ENCODE measurements around the gene ZNF701.
"Not testable (repeated sequence)": the region's sequence is repeated elsewhere in the genome, so short reads cannot be mapped to it uniquely, and the experiment has no call there.

ZNF701 gene

DNA sequence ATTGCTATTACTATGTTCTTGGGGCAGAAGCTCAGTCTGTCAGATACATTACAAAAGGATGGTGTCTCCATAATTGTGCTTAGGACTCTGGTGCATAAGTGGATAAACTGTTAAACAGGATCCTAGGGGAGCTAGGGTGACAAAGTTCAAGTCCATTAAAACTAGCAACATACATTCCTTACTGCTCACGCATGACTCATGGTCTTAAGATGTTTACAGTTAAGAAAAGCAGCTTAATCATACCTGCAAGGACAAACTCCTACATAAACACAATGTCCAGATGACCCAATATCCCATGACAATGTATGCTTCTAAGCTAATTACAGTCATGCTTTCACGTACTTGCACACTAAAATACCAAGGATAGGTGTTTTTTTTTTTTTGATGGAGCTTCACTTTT is 3.5 kb upstream of the ZNF701 start:
- DNase-seq: no peak

DNA sequence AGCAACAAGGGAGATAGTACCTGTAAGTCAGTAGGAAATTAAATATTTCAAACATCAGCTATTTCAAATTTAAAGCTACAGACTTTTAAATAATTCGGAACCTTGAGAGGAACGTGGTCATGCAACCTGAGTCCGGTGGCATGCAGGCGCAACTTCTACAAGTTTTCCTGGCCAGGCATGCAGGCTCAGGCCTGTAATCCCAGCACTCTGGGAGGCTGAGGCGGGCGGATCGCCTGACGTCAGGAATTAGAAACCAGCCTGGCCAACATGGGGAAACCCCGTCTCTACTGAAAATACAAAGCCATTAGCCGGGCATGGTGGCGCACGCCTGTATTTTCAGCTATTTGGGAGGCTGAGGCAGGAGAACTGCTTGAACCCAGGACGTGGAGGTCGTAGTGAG is 2.2 kb upstream of the ZNF701 start:
- DNase-seq: no peak

GRCh38 chr19:52569638-52569999 is 468 bp upstream of the ZNF701 start:
- peak; percentile 49 for DNase-seq

- DNase-seq: no peak
Observed at GRCh38 chr19:52584736-52585440, 14.8 kb downstream of the ZNF701 start.

- no peak for DNase-seq
Observed at GRCh38 chr19:52585604-52586003, 15.5 kb downstream of the ZNF701 start.

GRCh38 chr19:52590728-52591127 is 20.6 kb downstream of the ZNF701 start:
- DNase-seq: no peak

GRCh38 chr19:52592301-52592700 is 22.2 kb downstream of the ZNF701 start:
- no peak for DNase-seq

- not testable (repeated sequence) for DNase-seq
Observed at GRCh38 chr19:52593441-52593840, 23.4 kb downstream of the ZNF701 start.

GRCh38 chr19:52599241-52599640 is 29.2 kb downstream of the ZNF701 start:
- no peak for DNase-seq

DNA sequence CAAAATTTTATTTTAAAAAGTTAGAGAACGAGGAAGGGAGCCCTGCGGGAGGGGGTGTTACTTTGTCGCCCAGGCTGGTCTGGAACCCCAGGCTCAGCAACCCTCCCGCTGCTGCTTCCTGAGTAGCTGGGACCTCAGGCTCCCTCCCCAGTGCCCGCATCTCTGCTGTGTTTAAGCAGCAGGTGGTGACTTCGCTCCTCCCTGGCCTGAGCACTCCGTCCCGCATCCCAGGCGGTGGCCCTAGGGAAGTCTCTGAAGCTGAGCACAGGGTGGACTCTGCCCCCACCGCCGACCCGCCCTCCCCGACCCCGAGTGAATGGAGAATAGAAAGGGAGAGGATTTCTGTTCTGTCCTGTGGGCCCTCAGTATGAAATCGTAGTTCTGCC is 30.5 kb downstream of the ZNF701 start:
- no peak for DNase-seq

GRCh38 chr19:52601025-52601973 is 31.2 kb downstream of the ZNF701 start:
- peak; percentile 77 for DNase-seq

DNA sequence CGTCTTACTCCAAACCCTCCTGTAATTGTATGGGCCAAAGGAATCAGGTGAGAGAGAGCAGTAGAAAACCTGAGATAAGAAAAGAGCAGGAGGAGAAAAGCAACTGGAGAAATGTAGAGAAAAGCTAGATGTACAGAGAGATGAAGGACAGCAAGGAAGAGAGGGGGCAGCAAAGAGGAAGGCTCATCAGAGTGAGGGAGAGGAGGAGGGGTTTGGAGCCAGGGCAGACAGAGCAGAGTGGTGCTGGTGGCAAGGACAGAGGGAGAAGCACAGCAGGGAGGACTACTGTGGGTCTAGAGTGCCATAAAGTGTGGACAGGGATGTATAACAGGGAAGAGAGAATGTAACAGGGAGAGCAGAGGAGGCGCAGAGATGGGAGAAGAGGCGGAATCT is 31.9 kb downstream of the ZNF701 start:
- DNase-seq: not testable (repeated sequence)

GRCh38 chr19:52602941-52603340 is 32.9 kb downstream of the ZNF701 start:
- DNase-seq: peak; percentile 4

GRCh38 chr19:52603558-52604207 is 33.6 kb downstream of the ZNF701 start:
- DNase-seq: peak; percentile 44

- no peak for DNase-seq
Observed at GRCh38 chr19:52613299-52613906, 43.3 kb downstream of the ZNF701 start.

DNA sequence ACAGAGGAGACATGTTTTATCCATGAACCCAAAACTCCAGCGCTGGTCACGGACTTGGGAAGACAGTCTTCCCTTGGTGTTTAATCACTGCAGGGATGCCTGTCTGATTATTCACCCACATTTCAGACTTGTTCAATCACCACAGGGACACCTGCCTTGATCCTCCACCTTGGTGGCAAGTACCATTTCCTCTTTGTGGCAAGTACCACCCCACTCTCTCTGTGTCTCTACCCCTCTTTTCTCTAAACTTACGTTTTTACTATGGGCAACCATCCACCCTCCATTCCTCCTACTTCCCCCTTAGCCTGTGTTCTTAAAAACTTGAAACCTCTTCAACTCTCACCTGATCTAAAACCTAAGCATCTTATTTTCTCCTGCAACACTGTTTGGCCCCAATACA is 51.3 kb downstream of the ZNF701 start:
- DNase-seq: no peak

GRCh38 chr19:52622261-52622660 is 52.2 kb downstream of the ZNF701 start:
- DNase-seq: no peak

DNA sequence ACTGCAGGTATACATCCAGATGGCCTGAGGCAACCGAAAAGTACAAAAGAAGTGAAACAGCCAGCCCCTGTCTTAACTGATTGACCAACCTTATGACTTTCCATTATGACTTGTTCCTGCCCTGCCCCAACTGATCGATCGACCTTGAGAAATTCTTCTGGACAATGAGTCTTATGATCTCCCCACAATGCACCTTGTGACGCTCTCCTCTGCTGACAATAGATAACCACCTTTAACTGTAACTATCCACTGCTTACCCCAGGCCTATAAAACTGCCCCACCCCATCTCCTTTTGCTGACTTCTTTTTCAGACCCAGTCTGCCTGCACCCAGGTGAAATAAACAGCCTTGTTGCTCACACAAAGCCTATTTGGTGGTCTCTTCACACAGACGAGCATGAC is 56.8 kb downstream of the ZNF701 start:
- no peak for DNase-seq

GRCh38 chr19:52627441-52627840 is 57.4 kb downstream of the ZNF701 start:
- peak; percentile 9 for DNase-seq

- peak; percentile 60 for DNase-seq
Observed at GRCh38 chr19:52635786-52636570, 65.9 kb downstream of the ZNF701 start.

Data from kidney glomerular epithelial cell (primary cell).